ENCODE measurements around the gene TENT4A.

GRCh38 chr5:6701491-6701890, 11.7 kb upstream of the TENT4A start:
- TF ChIP-seq POLR2A (IDR thresholded peaks at IDR 0.05) (no peak), CTCF (IDR thresholded peaks at IDR 0.05 in 8 of 11, conservative IDR thresholded peaks at IDR 0.05 in 3 of 11) (no peak)
